A549 (cell line): Measurements from ENCODE around the gene GPX7. TPM values are rescaled to one million over a fixed set of nuclear protein-coding genes. Genes with fewer than 3 reads are reported as not detected.

ENCODE experiments used
- ATAC-seq, 2 experiments: fragments of 200-7000 bp in 1 of 2; fragments of >200 bp in 1 of 2; cut with Nextera tagmentation in 1 of 2; cut with Tn5 transposase in 1 of 2; 3 replicates each; pipeline versions ENCODE4 v1.8.0 to v1.9.1; 2018 to 2020; ENCODE audit warnings: mild to moderate bottlenecking in 1 of 2, moderate library complexity in 1 of 2
- CTCF ChIA-PET: fragments of 300-600 bp; sonication (Branson Sonifier 250); formaldehyde crosslinking; extraction: SDS; loops from one replicate; lab custom pipeline; 2021; ENCODE audit warnings: antibody characterized with exemption, inconsistent platforms; lab: Yijun Ruan, JAX
- POLR2A ChIA-PET: fragments of 350-600 bp; formaldehyde crosslinking; extraction: SDS; loops from one replicate; lab custom pipeline; 2021; ENCODE audit warnings: antibody characterized with exemption, inconsistent platforms; lab: Yijun Ruan, JAX
- DNase-seq, 2 experiments: peaks; one replicate each; pipeline versions ENCODE4 v3.0.0 to v3.0.0-alpha.2; 2011 to 2016; ENCODE audit warnings: low read depth in 1 of 2, low spot score in 1 of 2
- FAIRE-seq: peaks from 2 replicates; lab custom pipeline; 2011; peaks lifted over from hg19 to GRCh38; lab: Jason Lieb, UNC
- H3K27ac ChIP-seq, 2 experiments: fragments of >200 bp; sonication (Bioruptor Twin); formaldehyde crosslinking; 3 replicates each; pipeline ENCODE4 v1.5.1; 2016 to 2017
- H3K4me1 ChIP-seq: fragments of >200 bp; sonication (Bioruptor Twin); formaldehyde crosslinking; 3 replicates; pipeline ENCODE4 v1.6.1; 2016
- H3K4me2 ChIP-seq: fragments of >200 bp; sonication (Bioruptor Twin); formaldehyde crosslinking; 3 replicates; pipeline ENCODE4 v1.6.1; 2016
- H3K4me3 ChIP-seq: fragments of >200 bp; sonication (Bioruptor Twin); formaldehyde crosslinking; 3 replicates; pipeline ENCODE4 v1.5.1; 2016
- H3K9me3 ChIP-seq: fragments of >200 bp; sonication (Bioruptor Twin); formaldehyde crosslinking; 3 replicates; pipeline ENCODE4 v1.6.1; 2016
- CBX2 ChIP-seq: fragments of 200-600 bp; sonication (generic); IDR thresholded peaks from 2 replicates; pipeline ENCODE4 v1.6.1; 2016; ENCODE audit warnings: low read depth, mild to moderate bottlenecking, borderline replicate concordance
- CBX8 ChIP-seq: fragments of 200-600 bp; sonication (generic); IDR thresholded peaks from 2 replicates; pipeline ENCODE4 v1.6.1; 2016
- CEBPB ChIP-seq, 2 experiments: fragments of >200 bp in 1 of 2; sonication (Bioruptor Twin) in 1 of 2; formaldehyde crosslinking in 1 of 2; IDR thresholded peaks; 2 replicates each; pipeline ENCODE4 v1.6.1; 2012 to 2016
- CHD2 ChIP-seq: fragments of 150-350 bp; IDR thresholded peaks from 2 replicates; pipeline ENCODE4 v1.6.1; 2014; ENCODE audit warnings: low read length; ENCODE audit not compliant: partially characterized antibody
- CHD4 ChIP-seq: fragments of 200-600 bp; sonication (generic); IDR thresholded peaks from 2 replicates; pipeline ENCODE4 v1.6.1; 2016; ENCODE audit warnings: antibody characterized with exemption, mild to moderate bottlenecking, borderline replicate concordance
- EHF ChIP-seq: fragments of 250-450 bp; sonication (Bioruptor Pico); IDR thresholded peaks from 2 replicates; pipeline ENCODE4 v1.5.0; 2020; ENCODE audit warnings: mild to moderate bottlenecking
- EP300 ChIP-seq, 2 experiments: fragments of >200 bp; sonication (Bioruptor Twin); formaldehyde crosslinking; IDR thresholded peaks; 2 replicates in 1 of 2; 3 replicates in 1 of 2; pipeline ENCODE4 v1.6.1; 2016 to 2017
- FOSB ChIP-seq: fragments of 250-450 bp; sonication (Bioruptor Pico); IDR thresholded peaks from 2 replicates; pipeline ENCODE4 v1.5.0; 2020; ENCODE audit warnings: mild to moderate bottlenecking, moderate library complexity
- GATA3 ChIP-seq: IDR thresholded peaks from 2 replicates; pipeline ENCODE4 v1.6.1; 2012; ENCODE audit warnings: borderline replicate concordance
- HDAC2 ChIP-seq: fragments of 200-600 bp; sonication (generic); IDR thresholded peaks from 2 replicates; pipeline ENCODE4 v1.6.1; 2016
- HEYL ChIP-seq: fragments of 250-450 bp; sonication (Bioruptor Pico); IDR thresholded peaks from 2 replicates; pipeline ENCODE4 v1.8.0; 2021; ENCODE audit warnings: mild to moderate bottlenecking, moderate library complexity
- HOXA7 ChIP-seq: fragments of 250-450 bp; sonication (Bioruptor Pico); IDR thresholded peaks from 2 replicates; pipeline ENCODE4 v1.5.0; 2020; ENCODE audit warnings: mild to moderate bottlenecking, moderate library complexity
- JUNB ChIP-seq: fragments of >200 bp; sonication (Bioruptor Twin); formaldehyde crosslinking; IDR thresholded peaks from 2 replicates; pipeline ENCODE4 v1.6.1; 2016
- KDM1A ChIP-seq: fragments of 200-600 bp; sonication (generic); IDR thresholded peaks from 2 replicates; pipeline ENCODE4 v1.6.1; 2016; ENCODE audit warnings: low read depth, mild to moderate bottlenecking
- MAFK ChIP-seq: fragments of 450-650 bp; IDR thresholded peaks from 2 replicates; pipeline ENCODE4 v1.6.1; 2014; ENCODE audit not compliant: partially characterized antibody
- MAZ ChIP-seq: fragments of 150-350 bp; IDR thresholded peaks from 2 replicates; pipeline ENCODE4 v1.6.1; 2014; ENCODE audit warnings: antibody characterized with exemption, low read depth, low read length, borderline replicate concordance
- MYC ChIP-seq: IDR thresholded peaks from 2 replicates; pipeline ENCODE4 v1.6.1; 2012; ENCODE audit warnings: mild to moderate bottlenecking, inconsistent platforms, low read length, improper control_type of control experiment, borderline replicate concordance
- NPAS2 ChIP-seq: fragments of 250-450 bp; sonication (Bioruptor Pico); IDR thresholded peaks from 2 replicates; pipeline ENCODE4 v1.8.0; 2022; ENCODE audit warnings: mild to moderate bottlenecking, moderate library complexity, borderline replicate concordance
- POLR2A ChIP-seq: IDR thresholded peaks from 2 replicates; pipeline ENCODE4 v1.6.1; 2012; ENCODE audit warnings: mild to moderate bottlenecking, low read length
- POLR2AphosphoS2 ChIP-seq: conservative IDR thresholded peaks from 2 replicates; pipeline ENCODE4 v1.6.1; 2012; ENCODE audit warnings: low read length, improper control_type of control experiment, inconsistent platforms
- RFX5 ChIP-seq: fragments of 450-650 bp; IDR thresholded peaks from 2 replicates; pipeline ENCODE4 v1.7.1; 2014; ENCODE audit warnings: antibody characterized with exemption, mild to moderate bottlenecking, moderate library complexity
- SMC3 ChIP-seq: fragments of >200 bp; sonication (Bioruptor Twin); formaldehyde crosslinking; IDR thresholded peaks from 3 replicates; pipeline ENCODE4 v1.6.1; 2018; ENCODE audit warnings: inconsistent platforms
- TFCP2L1 ChIP-seq: fragments of 250-450 bp; sonication (Bioruptor Pico); IDR thresholded peaks from 2 replicates; pipeline ENCODE4 v1.5.0; 2021; ENCODE audit warnings: mild to moderate bottlenecking
- TP53 ChIP-seq: fragments of 250-450 bp; sonication (Bioruptor Pico); IDR thresholded peaks from 2 replicates; pipeline ENCODE4 v1.5.0; 2021; ENCODE audit warnings: mild to moderate bottlenecking, moderate library complexity
- ZNF302 ChIP-seq: fragments of 250-450 bp; sonication (Bioruptor Pico); IDR thresholded peaks from 2 replicates; pipeline ENCODE4 v1.9.0; 2021; ENCODE audit warnings: inconsistent platforms, mild to moderate bottlenecking, moderate library complexity
- ZSCAN20 ChIP-seq: fragments of 250-450 bp; sonication (Bioruptor Pico); IDR thresholded peaks from 2 replicates; pipeline ENCODE4 v1.8.0; 2022; ENCODE audit warnings: mild to moderate bottlenecking, moderate library complexity
- WGBS: methylation state at CpG from one replicate; pipeline ENCODE4 v1.1.6; 2017; ENCODE audit errors: missing lambda C conversion rate; 5-methylcytosine and 5-hydroxymethylcytosine counted together
- polyA plus RNA-seq, 4 experiments: library from polyadenylated mRNA; depleted of rRNA in 3 of 4; stranded (reverse); fragments of >200 nt; fragmentation: RNase III in 1 of 4; extraction: RNeasy Plus Mini Kit Qiagen cat#74134 plus additional on column Dnase treatment in 1 of 4; gene quantifications; 2 replicates in 3 of 4; 3 replicates in 1 of 4; pipeline ENCODE4 v1.2.3, GENCODE V29; 2011 to 2017
- TF ChIP-seq, protein P1 (sequence below): fragments of 450-650 bp; IDR thresholded peaks from 2 replicates; pipeline ENCODE4 v1.6.1; 2014; ENCODE audit warnings: antibody characterized with exemption
- TF ChIP-seq, protein P2 (sequence below): IDR thresholded peaks from 2 replicates; pipeline ENCODE4 v1.6.1; 2012

The GPX7 gene
- polyA plus RNA-seq, 2 of the 4 experiments (the other 2 are of a cell fraction), result not detected

DNA sequence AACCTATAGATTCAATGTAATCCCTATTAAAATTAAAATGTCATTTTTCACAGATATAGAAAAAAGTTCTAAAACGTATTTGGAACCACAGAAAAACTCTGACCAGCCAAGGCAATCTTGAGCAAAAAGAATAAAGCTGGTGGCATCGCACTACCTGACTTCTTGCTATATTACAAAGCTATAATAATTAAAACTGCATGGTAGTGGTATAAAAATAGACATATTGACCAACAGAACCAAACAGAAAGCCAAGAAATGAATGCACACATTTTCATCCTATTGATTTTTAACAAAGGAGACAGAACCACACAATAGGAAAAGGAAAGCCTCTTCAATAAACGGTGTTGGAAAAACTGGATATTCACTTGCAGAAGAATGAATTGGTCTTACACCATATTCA, 21.6 kb downstream of the GPX7 start:
- Histone ChIP-seq H3K27ac (no peak overlapping the region), H3K9me3 (peaks cover 20% of the 10 kb centered on the region; the same call in 2 of the 3 replicates), H3K4me3 (no peak overlapping the region), H3K4me2 (no peak overlapping the region), H3K4me1 (no peaks in the 10 kb centered on the region)
- ATAC-seq, result no peak
- no peak for FAIRE-seq
- POLR2A ChIA-PET, result no interaction called here
- TF ChIP-seq MAFK (no peak), RFX5 (no peak), KDM1A (no peak), EHF (CRISPR knock-in tag) (no peak), CBX8 (no peak), HDAC2 (no peak), GATA3 (no peak), HEYL (no peak), SMC3 (no peak), TP53 (CRISPR knock-in tag) (no peak), POLR2A (no peak), CHD2 (no peak), HOXA7 (CRISPR knock-in tag) (no peak), EP300 (IDR thresholded peaks at IDR 0.05) (no peak), JUNB (no peak), CEBPB (IDR thresholded peaks at IDR 0.05) (no peak), ZSCAN20 (CRISPR knock-in tag) (no peak), POLR2AphosphoS2 (no peak)
- TF ChIP-seq, protein P1, sequence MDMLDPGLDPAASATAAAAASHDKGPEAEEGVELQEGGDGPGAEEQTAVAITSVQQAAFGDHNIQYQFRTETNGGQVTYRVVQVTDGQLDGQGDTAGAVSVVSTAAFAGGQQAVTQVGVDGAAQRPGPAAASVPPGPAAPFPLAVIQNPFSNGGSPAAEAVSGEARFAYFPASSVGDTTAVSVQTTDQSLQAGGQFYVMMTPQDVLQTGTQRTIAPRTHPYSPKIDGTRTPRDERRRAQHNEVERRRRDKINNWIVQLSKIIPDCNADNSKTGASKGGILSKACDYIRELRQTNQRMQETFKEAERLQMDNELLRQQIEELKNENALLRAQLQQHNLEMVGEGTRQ, result no peak
- CTCF ChIA-PET, result no interaction called here
- 49% methylated on average over 3 of the region's 3 CpGs for WGBS
- DNase-seq, result no peak

- 88% methylated on average over 2 of the region's 2 CpGs for WGBS
- ChIA-PET POLR2A (no interaction called here), CTCF (interaction anchor here (0.7 kb wide), 1 partner anchor 450 kb away, joined by 4 read pairs; no protein-coding TSS in a partner anchor)
- Histone ChIP-seq H3K27ac (no peak overlapping the region), H3K9me3 (peaks cover 14% of the 10 kb centered on the region; the same call in 2 of the 3 replicates), H3K4me1 (0 out of 3 replicates have a peak, but pooled peaks cover 4% of the 10 kb centered on the region), H3K4me3 (no peak overlapping the region), H3K4me2 (no peak overlapping the region)
- ATAC-seq (no peak), DNase-seq (no peak), FAIRE-seq (no peak)
- TF ChIP-seq MYC (no peak), ZSCAN20 (CRISPR knock-in tag) (no peak), CHD4 (no peak), EP300 (IDR thresholded peaks at IDR 0.05) (no peak), ZNF302 (CRISPR knock-in tag) (no peak), POLR2AphosphoS2 (no peak), MAZ (no peak), NPAS2 (CRISPR knock-in tag) (no peak), TFCP2L1 (CRISPR knock-in tag) (no peak), CBX8 (no peak), FOSB (CRISPR knock-in tag) (no peak), CBX2 (no peak), JUNB (no peak), CEBPB (IDR thresholded peaks at IDR 0.05) (no peak)
- TF ChIP-seq, protein P2, sequence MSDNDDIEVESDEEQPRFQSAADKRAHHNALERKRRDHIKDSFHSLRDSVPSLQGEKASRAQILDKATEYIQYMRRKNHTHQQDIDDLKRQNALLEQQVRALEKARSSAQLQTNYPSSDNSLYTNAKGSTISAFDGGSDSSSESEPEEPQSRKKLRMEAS, result no peak
- TF ChIP-seq, protein P1, result no peak
Observed at GRCh38 chr1:52627028-52627427, 24.9 kb downstream of the GPX7 start.
